Body of pancreas (tissue), 4 donors: ENCODE data around the gene NUDT2. TPM values are rescaled to one million over a fixed set of nuclear protein-coding genes. Genes with fewer than 3 reads are reported as not detected.
A peak's percentile ranks its signal among the peaks of the same experiment; 100 is the strongest.

ENCODE experiments used
- ATAC-seq: fragments of 150-250 bp; one replicate; pipeline ENCODE4 v1.9.1; 2016
- DNase-seq, 4 donors: peaks; one replicate each; pipeline ENCODE4 v3.0.0-alpha.2; 2019
- H3K27ac ChIP-seq, 4 donors: fragments of 200-600 bp; sonication (generic); 1 replicate in 3 of 4; 2 replicates in 1 of 4; pipeline versions ENCODE4 v1.5.1 to v1.6.1; 2016 to 2019; ENCODE audit warnings: mild to moderate bottlenecking in 1 of 4, mixed read lengths in 1 of 4, moderate library complexity in 1 of 4
- H3K27me3 ChIP-seq, 2 donors: fragments of 200-600 bp; sonication (generic); one replicate each; pipeline ENCODE4 v1.6.0; 2016; ENCODE audit warnings: mild to moderate bottlenecking in 1 of 2
- H3K36me3 ChIP-seq, 2 donors: fragments of 200-600 bp; sonication (generic); replicated peaks in 1 of 2; 2 replicates each; pipeline ENCODE4 v1.5.1; 2016; ENCODE audit warnings: low read depth in 2 of 2; ENCODE audit not compliant: insufficient read depth in 1 of 2
- H3K4me1 ChIP-seq: fragments of 200-600 bp; sonication (generic); one replicate; pipeline ENCODE4 v1.6.0; 2016
- H3K4me3 ChIP-seq, 2 donors: fragments of 200-600 bp; sonication (generic); 1 replicate in 1 of 2; 2 replicates in 1 of 2; pipeline ENCODE4 v1.5.1; 2016 to 2019
- H3K9me3 ChIP-seq, 3 donors: fragments of 200-600 bp; sonication (generic); 1 replicate in 2 of 3; 2 replicates in 1 of 3; pipeline ENCODE4 v1.5.1; 2016
- POLR2A ChIP-seq, 3 donors: fragments of 450-650 bp; IDR thresholded peaks; one replicate each; pipeline ENCODE4 v1.6.1; 2016; ENCODE audit warnings: antibody characterized with exemption in 3 of 3, mild to moderate bottlenecking in 2 of 3
- WGBS, 2 donors: methylation state at CpG; one replicate each; pipeline ENCODE4 v1.1.5; 2017; 5-methylcytosine and 5-hydroxymethylcytosine counted together
- intact Hi-C: fragments of 100-400 bp; cut with DNase I; formaldehyde crosslinking; loops from one replicate; pipeline ENCODE4 v1.15.1; 2023
- total RNA-seq, 2 donors: library from RNA; depleted of rRNA; stranded (reverse); fragments of >200 nt; gene quantifications; one replicate each; pipeline ENCODE4 v1.1.0, GENCODE V29; 2016
- TF ChIP-seq, protein P1 (sequence below), 7 experiments: fragments of 450-650 bp in 4 of 7; fragments of 200-600 bp in 3 of 7; sonication (generic) in 3 of 7; IDR thresholded peaks; one replicate each; pipeline ENCODE4 v1.5.1; 2016 to 2019; ENCODE audit warnings: antibody characterized with exemption in 7 of 7

The NUDT2 gene
- total RNA-seq, 2 donors from 2014 or later: 9.2 to 14.0 TPM

DNA sequence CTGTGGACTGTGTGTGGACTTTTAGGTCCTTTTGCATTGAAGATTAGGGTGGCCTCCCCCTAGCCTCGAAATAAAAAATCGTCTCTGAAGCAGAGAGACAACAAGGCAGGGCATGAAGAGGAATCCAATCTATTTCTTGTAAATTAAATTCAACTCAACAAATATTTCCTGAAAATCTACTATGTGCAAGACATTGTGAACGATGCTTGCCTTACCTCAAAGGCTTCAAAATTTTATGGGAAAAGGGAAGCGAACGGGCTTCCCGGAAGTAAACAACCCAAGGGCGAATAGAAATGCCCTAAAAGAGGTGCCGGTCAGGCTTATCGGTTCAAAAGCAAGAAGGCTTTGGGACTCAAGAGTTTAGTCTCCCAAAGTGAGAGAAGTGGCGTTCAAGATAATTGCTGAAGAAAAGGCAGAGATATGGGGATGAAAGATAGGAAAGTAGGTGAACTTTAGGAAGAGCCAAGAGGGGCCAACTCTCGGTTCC is 826 bp upstream of the NUDT2 start:
- no peak for ATAC-seq
- 4% methylated on average over 11 of the region's 11 CpGs for WGBS, 2 donors
- DNase-seq: no peak
- Histone ChIP-seq H3K27me3 (no peaks in the 10 kb centered on the region), H3K36me3 (no peaks in the 10 kb centered on the region), H3K27ac (peak overlapping the region in 3 of 4 donors; percentile 50 to 93 (median 70)), H3K9me3 (no peaks in the 10 kb centered on the region), H3K4me3 (peak overlapping the region in 1 of 2 donors; percentile 4), H3K4me1 (peaks cover 25% of the 10 kb centered on the region)
- no peak for TF ChIP-seq POLR2A (IDR thresholded peaks at IDR 0.05)
- TF ChIP-seq, protein P1, sequence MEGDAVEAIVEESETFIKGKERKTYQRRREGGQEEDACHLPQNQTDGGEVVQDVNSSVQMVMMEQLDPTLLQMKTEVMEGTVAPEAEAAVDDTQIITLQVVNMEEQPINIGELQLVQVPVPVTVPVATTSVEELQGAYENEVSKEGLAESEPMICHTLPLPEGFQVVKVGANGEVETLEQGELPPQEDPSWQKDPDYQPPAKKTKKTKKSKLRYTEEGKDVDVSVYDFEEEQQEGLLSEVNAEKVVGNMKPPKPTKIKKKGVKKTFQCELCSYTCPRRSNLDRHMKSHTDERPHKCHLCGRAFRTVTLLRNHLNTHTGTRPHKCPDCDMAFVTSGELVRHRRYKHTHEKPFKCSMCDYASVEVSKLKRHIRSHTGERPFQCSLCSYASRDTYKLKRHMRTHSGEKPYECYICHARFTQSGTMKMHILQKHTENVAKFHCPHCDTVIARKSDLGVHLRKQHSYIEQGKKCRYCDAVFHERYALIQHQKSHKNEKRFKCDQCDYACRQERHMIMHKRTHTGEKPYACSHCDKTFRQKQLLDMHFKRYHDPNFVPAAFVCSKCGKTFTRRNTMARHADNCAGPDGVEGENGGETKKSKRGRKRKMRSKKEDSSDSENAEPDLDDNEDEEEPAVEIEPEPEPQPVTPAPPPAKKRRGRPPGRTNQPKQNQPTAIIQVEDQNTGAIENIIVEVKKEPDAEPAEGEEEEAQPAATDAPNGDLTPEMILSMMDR (IDR thresholded peaks at IDR 0.05): no peak
- intact Hi-C loops: no loop called here

DNA sequence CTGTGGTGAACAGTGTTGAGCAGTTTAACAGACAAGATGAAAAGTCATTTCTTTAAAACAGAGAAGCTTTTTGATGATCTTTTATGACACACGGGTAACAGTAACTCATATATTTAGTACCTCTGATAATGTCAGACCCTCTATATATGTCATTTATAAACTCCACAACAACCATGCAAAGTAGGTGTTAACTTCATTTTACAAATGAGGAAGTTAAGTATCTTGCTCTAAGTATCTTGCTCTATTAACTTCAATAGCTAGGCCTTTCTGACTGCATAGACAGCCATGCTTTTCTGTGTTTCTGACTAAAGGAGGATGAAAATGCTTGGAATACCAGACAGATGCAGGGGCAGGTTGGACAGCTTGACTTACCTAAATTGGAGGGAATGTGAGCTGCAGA is 1.8 kb downstream of the NUDT2 start:
- Histone ChIP-seq H3K4me1 (peaks cover 43% of the 10 kb centered on the region), H3K36me3 (no peaks in the 10 kb centered on the region), H3K27me3 (no peaks in the 10 kb centered on the region), H3K27ac (no peak overlapping the region), H3K4me3 (no peak overlapping the region), H3K9me3 (no peaks in the 10 kb centered on the region)
- intact Hi-C loops: no loop called here
- no peak for DNase-seq
- no peak for TF ChIP-seq POLR2A (IDR thresholded peaks at IDR 0.05)
- TF ChIP-seq, protein P1 (IDR thresholded peaks at IDR 0.05): no peak
- 68 to 70% methylated on average over 1 of the region's 1 CpG for WGBS, 2 donors
- ATAC-seq: no peak

DNA sequence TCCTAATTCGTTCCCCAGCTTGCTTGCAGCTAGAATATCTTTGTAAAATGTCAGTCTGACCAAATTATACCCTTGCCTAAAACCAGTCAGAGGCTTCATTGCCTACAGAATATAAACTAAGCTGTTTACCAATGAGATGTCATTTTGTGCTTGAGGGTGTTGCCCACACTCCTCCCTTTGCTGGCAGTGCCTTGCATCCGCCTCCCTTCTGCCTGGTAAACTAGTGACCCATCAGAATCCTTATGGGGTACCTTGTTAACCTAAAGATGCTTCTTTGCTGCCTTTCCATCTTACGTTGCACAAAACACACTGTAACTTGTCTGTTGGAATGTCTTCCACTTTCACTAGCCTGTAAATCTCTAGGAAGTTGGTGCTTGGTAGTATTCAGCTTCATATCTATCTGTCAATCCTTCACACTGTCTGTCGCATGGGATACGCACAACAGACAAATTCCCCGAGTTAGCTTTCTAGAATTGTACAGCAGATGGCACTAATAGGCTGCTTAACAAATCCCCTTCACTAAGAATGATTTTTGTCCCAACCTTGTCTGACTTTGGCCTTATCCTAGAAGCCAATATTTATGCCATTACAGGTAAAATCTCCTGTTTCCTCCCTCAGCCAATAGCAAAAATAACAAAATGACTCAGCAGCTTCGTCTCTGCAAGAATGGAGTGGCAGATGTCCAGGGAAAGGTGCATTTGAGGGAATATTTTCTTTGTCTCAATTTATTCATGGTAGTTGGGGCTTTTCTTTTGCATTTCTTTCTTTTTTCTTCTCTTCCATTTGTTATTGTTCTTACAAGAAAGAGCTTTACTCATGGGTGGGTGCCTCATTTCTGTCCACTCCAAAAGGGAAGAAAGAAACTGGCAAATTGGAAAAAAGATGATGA is 3.0 kb downstream of the NUDT2 start:
- Histone ChIP-seq H3K9me3 (no peaks in the 10 kb centered on the region), H3K27ac (peak overlapping the region in 2 of 4 donors; percentile 9 to 24), H3K4me1 (peaks cover 43% of the 10 kb centered on the region), H3K4me3 (no peak overlapping the region), H3K27me3 (no peaks in the 10 kb centered on the region), H3K36me3 (no peaks in the 10 kb centered on the region)
- ATAC-seq (no peak), DNase-seq (peak in 1 of 4 donors; percentile 42)
- 19 to 24% methylated on average over 7 of the region's 7 CpGs for WGBS, 2 donors
- TF ChIP-seq POLR2A (IDR thresholded peaks at IDR 0.05): no peak
- TF ChIP-seq, protein P1 (IDR thresholded peaks at IDR 0.05): peak; percentile 31 to 90 (median 81)
- intact Hi-C loops: no loop called here

DNA sequence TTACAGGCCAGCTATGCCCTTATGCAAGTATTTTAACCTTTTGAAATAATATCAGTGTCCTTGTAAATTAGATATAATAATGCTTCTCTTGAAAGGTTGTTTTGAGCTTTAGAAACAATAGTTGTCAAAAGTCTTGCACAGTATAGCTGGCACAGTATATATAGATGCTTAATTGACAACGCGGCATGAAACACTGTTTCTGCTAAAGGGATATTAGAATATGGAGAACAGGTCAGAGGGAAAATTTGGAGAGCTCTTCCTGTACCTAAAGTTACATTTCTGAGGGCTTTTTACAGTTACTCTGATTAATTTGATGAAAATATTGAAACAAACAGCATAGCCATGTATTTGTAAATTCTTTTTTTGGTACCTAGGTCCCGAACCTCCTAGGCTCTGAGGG is 4.5 kb downstream of the NUDT2 start:
- Histone ChIP-seq H3K4me1 (peaks cover 36% of the 10 kb centered on the region), H3K27ac (peak overlapping the region in 3 of 4 donors; percentile 53 to 66 (median 65)), H3K9me3 (no peaks in the 10 kb centered on the region), H3K36me3 (no peaks in the 10 kb centered on the region), H3K27me3 (no peaks in the 10 kb centered on the region), H3K4me3 (no peak overlapping the region)
- ATAC-seq (no peak), DNase-seq (no peak)
- intact Hi-C loops: no loop called here
- TF ChIP-seq, protein P1 (IDR thresholded peaks at IDR 0.05): no peak
- TF ChIP-seq POLR2A (IDR thresholded peaks at IDR 0.05): no peak
- 54% methylated on average over 3 of the region's 3 CpGs for WGBS, 2 donors
